HuH-7 (cell line): ENCODE results near the gene LTBP3.
"Not testable (repeated sequence)": the region's sequence is repeated elsewhere in the genome, so short reads cannot be mapped to it uniquely, and the experiment has no call there.

ENCODE experiments used
- DNase-seq: peaks from one replicate; pipeline ENCODE4 v3.0.0; 2011; ENCODE audit warnings: low spot score

Gene LTBP3

DNA sequence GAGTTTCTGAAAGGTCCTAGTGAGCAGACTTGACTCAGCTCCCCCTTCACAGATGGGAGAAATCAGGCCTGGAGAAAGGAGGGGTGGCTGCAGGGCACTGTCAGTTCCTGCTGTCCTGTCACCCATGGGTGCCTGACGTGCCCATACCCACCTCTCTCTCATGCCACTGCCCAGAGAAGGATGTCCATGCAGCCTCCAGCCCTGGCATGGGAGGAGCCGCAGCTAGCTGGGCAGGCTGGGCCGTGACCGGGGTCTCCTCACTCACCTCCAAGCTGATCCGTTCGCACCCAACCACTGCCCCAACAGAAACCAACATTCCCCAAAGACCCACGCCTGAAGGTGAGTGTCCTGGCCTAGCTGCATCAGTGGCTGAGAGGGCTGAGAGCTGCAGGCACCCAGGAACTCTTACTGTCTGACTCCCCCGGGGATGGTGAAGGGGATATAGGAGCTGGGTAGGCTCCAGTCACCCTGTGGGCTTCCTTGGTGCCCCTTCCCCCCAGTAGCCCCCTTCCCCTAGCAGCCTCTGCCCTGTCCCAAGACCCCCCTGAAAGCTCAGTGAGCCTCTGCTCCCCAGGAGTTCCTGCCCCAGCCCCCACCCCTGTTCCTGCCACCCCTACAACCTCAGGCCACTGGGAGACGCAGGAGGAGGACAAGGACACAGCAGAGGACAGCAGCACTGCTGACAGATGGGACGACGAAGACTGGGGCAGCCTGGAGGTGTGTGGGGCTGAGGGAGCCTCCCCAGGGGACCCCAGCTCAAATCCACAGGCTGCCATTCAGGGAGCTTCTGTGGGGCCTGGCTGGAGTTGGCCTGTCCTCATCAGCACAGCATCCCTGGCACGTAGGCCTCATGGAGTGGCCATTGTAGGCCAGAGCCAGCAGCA lies 21.5 kb downstream of the LTBP3 start:
- no peak for DNase-seq

DNA sequence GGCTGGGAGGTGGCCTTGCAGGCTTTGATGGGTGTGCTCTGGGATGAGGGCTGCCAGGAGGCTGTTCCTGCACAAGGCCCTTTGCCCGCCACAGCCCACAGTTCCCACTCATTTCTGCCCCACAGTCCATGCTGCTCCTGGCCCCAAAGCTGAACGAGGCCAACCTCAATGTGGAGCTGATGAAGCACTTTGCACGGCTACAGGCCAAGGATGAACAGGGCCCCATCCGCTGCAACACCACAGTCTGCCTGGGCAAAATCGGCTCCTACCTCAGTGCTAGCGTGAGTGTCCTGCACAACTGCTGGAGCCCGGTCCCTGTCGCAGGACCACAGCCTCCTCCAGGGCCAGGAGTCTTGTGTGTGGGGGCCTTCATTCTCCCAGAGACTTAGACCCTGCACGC lies 23.1 kb downstream of the LTBP3 start:
- DNase-seq = no peak

DNA sequence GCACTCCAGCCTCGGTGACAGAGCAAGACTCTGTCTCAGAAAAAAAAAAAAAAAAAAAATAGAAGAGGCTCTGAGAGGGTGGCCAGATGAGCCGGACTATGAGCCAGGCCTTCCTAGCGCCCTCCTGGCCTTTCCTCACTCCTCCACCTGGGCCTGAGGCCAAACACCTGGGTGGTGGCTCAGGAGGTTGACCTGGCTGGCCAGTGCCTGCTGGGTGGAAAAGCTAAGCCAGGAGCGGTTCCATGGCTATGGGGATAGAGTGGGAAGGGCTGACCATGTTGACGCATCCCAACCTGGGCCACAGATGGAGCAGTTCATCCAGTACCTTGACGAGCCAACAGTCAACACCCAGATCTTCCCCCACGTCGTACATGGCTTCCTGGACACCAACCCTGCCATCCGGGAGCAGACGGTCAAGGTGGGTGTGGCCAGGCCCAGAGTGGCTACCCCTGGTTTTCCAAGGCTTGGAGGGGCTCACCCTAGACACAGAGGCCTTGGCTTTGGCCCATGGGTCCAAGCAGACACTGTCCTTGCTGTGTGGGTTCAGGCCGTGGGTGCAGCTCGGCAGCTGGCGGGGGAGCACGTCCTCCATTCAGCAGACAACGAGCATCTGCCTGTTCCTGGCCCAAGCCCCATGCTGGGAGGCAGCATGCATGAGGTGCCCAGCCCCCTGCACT lies 25.6 kb downstream of the LTBP3 start:
- DNase-seq = no peak

DNA sequence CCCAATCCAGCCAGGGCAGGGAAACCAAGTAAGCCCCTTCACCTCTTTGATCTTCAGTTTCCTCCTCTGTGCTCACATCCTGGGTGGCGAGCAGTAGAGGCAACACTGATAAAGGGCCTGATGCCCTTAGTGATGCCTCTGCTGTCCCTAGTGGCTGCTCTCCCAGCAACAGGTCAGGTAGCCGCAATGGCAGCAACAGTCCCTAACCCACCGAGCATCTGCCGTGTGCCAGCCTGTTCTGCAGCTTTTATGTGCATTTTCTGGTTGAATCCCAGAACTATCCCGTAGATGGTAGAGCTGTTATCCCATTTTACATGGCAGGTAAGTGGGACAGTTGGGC lies 28.0 kb downstream of the LTBP3 start:
- no peak for DNase-seq

DNA sequence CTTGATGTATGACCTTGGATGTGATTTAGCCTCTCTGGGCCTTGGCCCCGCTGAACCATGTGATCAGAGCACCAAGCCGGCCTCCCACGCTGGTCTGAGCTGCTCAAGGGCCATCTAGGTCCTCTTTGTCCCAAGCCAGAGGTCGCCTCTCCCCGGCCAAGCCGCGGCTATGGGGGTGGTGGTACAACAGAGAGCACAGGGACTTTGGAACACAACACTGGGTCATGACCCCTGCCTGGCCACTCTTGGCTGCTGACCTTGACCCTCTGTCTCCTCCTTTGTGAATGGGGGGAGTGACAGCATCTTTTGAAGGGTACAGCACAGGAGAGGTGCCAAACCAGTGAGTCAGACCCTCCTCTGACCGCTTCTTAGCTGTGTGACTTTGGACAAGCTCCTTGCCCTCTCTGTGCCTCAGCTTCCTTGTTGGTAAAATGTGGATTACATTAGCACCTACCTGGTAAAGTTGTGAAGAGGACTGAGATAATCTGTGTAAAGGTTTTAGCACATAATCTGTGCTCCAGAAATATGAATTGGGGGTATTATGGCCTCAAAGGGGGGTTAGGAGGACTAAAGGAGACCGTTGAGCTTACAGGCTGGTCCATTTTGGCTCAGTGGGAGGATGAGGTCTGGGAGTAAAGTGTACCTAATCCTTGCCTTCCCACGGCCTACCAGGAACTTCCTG lies 28.5 kb downstream of the LTBP3 start:
- no peak for DNase-seq

DNA sequence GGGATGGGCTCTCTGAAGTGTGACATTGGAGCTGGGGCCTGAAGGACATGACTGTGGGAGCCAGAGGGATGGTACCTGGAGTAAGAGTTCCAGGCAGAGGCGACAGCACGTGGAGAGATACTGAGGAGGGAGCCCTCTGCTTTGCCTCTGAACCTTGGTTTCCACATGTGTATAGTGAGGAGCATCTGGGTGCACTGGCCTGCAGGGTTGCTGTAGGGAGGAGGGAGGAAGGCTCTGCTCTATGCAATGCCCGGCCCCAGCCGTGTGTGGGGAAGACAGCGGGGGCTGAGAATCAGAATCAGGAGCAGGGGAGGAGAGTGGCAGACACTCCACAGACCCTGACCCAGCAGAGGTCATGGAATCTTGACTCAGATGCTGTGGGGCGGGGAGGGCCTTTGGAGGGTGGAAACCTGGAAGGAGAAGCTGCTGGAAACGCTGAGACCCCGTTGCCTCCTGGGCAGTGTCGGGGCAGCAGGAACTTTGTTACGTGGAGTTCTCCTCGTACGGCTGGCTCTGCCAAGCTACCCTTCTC lies 29.3 kb downstream of the LTBP3 start:
- no peak for DNase-seq

DNA sequence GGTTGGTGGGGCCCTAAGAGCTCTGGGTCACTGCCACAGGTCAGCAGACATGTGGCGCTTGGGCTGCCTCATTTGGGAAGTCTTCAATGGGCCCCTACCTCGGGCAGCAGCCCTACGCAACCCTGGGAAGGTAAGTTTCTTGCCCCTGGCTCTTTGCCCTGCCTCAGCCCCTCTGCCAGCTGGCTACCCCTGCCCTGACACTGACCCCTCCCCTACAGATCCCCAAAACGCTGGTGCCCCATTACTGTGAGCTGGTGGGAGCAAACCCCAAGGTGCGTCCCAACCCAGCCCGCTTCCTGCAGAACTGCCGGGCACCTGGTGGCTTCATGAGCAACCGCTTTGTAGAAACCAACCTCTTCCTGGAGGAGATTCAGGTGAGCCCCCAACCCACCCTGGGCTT lies 31.4 kb downstream of the LTBP3 start:
- DNase-seq = no peak

DNA sequence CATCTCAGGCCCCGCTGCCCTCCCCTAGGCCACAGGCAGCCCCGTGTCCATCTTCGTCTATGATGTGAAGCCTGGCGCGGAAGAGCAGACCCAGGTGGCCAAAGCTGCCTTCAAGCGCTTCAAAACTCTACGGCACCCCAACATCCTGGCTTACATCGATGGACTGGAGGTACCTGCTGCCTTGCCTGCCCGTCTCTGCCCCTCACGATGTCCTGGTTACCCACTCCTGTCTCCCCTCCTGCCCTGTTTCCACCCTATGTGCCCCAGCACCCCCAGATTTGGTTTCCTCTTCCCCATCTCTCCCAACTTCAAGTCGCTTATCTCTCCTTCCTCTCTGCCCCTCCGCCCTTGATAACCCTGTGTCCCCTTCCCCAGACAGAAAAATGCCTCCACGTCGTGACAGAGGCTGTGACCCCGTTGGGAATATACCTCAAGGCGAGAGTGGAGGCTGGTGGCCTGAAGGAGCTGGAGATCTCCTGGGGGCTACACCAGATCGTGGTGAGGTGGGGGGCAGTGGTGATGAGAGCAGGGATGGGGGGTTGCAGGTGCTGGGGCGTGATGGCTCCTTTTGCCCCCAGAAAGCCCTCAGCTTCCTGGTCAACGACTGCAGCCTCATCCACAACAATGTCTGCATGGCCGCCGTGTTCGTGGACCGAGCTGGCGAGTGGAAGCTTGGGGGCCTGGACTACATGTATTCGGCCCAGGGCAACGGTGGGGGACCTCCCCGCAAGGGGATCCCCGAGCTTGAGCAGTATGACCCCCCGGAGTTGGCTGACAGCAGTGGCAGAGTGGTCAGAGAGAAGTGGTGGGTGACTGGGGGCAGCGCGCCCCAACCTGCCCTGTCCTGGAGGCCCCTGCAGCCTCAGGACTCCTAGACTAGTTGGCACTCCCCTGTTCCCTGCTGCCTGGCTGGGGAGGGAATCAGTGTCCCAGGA lies 32.3 kb downstream of the LTBP3 start:
- no peak for DNase-seq

DNA sequence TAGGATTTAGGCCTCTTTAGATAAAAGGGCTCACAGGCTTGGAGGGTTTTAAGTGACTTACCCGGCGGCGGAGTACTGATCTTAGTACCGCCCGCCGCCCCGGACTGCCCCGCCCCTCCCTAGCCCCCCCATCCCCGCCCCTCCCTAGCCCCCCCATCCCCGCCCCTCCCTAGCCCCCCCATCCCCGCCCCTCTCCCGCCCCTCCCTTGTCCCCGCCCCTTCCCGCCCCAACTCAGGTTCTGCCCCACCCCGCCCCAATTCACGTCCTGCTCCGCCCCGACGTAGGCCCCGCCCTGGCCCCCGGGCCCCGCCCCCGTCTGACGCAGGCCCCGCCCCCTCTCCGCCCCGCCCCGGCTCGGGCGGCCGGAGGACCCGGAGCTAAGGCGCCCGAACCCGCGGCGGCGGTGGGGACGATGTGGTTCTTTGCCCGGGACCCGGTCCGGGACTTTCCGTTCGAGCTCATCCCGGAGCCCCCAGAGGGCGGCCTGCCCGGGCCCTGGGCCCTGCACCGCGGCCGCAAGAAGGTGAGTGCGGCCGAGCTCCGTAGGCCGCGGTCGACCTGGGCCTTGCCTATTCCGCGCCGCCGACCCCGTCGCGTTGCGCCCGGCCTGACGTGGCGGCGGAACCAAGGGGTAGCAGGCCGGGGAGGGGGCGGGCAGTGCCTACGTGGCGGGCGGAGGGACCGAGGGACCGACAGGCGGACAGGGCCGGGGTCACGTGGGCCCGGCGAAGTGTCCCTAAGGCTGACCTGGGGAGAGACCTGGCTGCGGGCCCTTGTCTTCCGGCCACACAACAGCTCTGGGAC lies 33.2 kb downstream of the LTBP3 start, which contains the start of gene SCYL1:
SCYL1 (plus strand) TSS at position 343 of the 805 bp plus-strand sequence; CDS start at position 414, 71 bp downstream.
- DNase-seq = peak; percentile 54

DNA sequence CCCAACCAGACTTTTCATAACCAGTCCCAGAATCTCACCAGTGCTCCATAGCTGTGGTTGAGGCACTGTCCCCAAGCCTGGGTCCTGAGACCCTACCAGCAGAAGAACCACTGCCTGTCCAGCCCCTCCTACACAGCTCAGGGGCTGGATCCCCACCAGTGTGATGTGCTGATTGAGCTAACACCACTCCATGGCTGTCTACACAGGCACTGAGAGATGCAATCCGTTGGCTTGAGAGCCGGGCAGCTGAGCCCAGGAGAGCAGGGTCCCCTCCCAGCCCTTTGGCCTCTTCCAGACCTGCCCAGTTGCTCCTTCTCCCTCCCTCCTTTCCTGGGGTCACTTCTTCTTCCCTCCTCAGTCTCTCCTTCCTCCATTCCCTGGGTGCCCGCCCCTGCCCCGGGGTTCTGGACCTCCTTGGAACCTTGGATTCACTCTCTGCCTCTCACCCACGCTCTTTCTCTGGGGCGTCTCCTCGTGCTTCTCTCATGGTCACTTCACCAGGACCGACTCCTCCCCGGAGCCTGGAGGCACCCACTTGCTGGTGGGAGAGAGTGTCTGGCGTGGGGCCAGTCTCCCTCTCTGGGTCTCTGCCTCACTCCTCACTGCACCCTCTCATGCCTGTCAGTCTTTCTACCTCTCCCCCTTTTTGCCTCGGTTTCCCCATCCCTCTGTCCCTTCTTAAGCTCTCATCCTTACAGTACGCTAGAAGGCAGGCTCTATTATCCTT lies 34.0 kb downstream of the LTBP3 start:
- no peak for DNase-seq

DNA sequence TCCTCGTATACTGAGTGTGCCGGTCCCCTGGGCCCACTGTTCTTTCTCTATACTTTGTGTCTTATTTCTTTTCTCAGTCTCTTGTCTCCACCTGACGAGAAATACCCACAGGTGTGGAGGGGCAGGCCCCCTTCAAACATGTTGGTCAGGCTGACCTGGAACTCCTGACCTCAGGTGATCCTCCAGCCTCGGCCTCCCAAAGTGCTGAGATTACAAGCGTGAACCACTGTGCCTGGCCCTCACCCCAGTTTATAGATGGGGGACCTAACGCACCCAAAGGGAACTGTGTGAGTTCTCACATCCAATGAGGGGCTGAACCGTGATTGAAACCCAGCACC lies 34.6 kb downstream of the LTBP3 start:
- not testable (repeated sequence) for DNase-seq

DNA sequence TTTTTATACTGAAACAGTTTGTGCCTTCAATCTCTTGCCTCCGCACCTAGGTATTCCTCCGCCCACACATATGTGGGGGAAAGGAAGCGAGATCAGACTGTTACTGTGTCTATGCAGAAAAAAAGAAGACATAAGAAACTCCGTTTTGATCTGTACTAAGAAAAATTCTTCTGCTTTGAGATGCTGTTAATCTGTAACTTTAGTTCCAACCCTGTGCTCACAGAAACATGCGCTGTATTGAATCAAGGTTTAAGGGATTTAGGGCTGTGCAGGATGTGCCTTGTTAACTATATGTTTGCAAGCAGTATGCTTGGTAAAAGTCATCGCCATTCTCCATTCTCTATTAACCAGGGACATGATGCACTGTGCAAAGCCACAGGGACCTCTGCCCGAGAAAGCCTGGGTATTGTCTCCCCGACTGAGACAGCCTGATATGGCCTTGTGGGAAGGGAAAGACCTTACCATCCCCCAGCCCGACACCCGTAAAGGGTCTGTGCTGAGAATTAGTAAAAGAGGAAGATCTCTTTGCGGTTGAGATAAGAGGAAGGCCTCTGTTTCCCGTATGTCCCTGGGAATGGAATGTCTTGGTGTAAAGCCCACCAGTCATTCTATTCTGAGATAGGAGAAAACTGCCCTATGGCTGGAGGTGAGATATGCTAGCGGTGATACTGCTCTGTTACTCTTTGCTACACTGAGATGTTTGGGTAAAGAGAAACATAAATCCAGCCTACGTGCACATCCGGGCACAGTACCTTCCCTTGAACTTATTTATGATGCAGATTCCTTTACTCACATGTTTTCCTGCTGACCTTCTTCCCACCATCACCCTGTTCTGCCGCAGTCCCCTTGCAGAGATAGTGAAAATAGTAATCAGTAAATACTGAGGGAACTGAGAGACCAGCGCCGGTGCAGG lies 35.2 kb downstream of the LTBP3 start:
- DNase-seq = not testable (repeated sequence)

DNA sequence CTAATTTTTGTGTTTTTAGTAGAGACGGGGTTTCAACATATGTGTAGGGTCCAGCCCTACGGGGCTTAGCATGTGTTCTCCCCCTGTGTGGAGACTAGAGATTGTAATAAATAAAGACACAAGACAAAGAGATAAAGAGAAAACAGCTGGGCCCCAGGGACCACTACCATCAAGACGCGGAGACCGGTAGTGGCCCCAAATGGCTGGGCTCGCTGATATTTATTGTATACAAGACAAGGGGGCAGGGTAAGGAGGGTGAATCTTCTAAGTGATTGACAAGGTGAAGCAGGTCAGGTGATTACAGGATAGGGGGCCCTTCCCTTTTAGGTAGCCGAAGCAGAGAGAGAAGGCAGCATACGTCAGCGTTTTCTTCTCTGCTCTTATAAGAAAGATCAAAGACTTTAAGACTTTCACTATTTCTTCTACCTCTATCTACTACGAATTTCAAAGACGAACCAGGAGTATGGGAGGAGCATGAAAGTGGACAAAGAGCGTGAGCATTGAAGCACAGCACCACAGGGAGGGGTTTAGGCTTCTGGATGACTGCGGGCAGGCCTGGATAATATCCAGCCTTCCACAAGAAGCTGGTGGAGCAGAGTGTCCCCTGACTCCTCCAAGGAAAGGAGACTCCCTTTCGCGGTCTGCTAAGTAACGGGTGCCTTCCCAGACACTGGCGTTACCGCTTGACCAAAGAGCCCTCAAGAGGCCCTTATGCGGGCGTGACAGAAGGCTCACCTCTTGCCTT lies 36.2 kb downstream of the LTBP3 start:
- DNase-seq = not testable (repeated sequence)

DNA sequence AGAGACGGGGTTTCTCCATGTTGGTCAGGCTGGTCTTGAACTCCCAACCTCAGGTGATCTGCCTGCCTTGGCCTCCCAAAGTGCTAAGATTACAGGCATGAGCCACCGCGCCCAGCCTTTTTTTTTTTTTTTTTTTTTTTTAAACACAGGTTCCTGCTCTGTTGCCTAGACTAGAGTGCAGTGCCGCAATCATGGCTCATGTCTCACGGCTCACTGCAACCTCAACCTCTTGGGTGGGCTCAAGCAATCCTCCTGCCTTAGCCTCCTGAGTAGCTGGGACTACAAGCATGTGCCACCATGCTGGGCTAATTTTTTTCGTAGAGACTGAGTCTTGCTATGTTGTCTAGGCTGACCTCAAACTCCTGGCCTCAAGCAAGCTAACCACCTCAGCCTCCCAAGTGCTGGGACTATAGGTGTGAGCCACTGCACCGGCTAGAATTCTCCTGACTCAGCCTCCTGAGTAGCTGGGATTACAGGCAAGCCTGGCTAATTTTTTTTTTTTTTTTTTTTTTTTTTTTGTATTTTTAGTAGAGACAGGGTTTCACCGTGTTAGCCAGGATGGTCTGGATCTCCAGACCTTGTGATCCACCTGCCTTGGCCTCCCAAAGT lies 39.1 kb downstream of the LTBP3 start:
- DNase-seq = not testable (repeated sequence)

DNA sequence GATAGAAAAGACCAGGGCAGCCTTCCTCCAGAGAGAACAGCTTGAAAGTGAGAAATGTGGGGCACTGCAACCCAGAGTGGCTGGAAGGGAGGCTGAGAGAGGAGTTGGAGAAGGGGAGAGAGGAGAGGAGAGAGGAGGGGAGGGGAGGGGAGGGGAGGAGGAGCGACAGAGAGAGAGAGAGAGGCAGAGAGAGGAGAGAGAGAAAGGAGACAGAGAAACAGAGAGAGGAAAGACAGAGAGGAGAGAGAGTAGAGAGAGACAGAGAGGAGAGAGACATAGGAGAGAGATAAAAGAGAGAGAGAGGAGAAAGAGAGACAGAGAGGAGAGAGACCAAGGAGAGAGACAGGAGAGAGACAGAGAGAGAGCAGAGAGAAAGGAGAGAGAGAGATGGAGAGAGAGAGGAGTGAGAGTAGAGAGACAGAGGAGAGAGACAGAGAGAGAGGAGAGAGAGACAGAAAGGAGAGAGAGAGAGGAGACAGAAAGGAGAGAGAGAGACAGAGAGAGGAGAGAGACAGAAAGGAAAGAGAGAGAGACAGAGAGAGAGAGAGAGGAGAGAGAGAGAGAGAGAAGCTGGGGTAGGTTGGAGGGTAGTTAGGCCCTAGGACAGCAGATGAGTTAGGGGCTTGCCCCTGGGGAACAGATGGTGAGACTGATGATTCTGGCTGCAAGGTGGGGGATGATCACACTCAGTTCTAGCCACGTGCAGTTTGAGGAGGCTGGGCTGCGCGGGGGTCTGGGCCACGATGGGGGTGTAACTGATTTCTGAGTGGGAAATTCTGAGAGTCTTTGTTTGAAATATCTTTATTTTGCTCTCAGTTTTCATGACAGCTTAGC lies 41.8 kb downstream of the LTBP3 start:
- no peak for DNase-seq

DNA sequence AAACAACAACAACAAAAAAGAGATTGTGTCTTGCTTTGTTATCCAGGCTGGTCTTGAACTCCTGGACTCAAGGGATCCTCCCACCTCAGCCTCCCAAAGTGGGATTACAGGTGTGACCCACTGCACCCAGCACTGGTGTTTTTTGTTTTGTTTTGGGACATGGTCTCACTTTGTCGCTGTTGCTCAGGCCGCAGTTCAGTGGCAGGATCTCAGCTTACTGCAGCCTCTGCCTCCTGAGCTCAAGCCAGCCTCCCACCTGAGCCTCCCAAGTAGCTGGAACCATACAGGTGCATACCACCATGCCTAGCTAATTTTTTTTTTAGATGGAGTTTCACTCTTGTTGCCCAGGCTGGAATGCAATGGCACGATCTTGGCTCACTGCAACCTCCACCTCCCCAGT lies 45.8 kb downstream of the LTBP3 start:
- not testable (repeated sequence) for DNase-seq
